ENCODE data around the gene OLFML2A. TPM values are rescaled to one million over a fixed set of nuclear protein-coding genes. Genes with fewer than 3 reads are reported as not detected.

OLFML2A gene
- total RNA-seq, 2 experiments from 2014 or later = 4.4 to 6.7 TPM

GRCh38 chr9:124858330-124859046 lies 81.6 kb downstream of the OLFML2A start:
- Histone ChIP-seq H3K27ac (ENCODE audit: low read depth, low read length, poor library complexity, severe bottlenecking) (no peak overlapping the region), H3K4me3 (ENCODE audit: low read depth, low read length, poor library complexity, severe bottlenecking) (peak overlapping the region; percentile 94), H3K9me3 (ENCODE audit: low read length) (no peaks in the 10 kb centered on the region), H4K20me1 (ENCODE audit: insufficient read depth, low read length) (peaks cover 25% of the 10 kb centered on the region), H3K4me2 (ENCODE audit: low read length) (peak overlapping the region; percentile 92), H3K9me2 (ENCODE audit: insufficient read depth, low read length) (no peaks in the 10 kb centered on the region), H3K79me2 (ENCODE audit: insufficient read depth, low read depth, low read length) (peaks cover 35% of the 10 kb centered on the region), H3K4me1 (ENCODE audit: insufficient read depth, low read length, poor library complexity, severe bottlenecking) (peaks cover 32% of the 10 kb centered on the region), H2AFZ (ENCODE audit: low read length) (no peak overlapping the region), H3K36me3 (ENCODE audit: insufficient read depth, low read length) (peaks cover 57% of the 10 kb centered on the region)
- no peak for DNase-seq (ENCODE audit: low spot score)
- POLR2A ChIA-PET = interaction anchor here (0.9 kb wide), 1 partner anchor 91 kb away, joined by 3 read pairs; no protein-coding TSS in a partner anchor
- BruUV-seq (replicated peaks) = no TSS peak
- CTCF ChIA-PET (ENCODE audit: unreplicated experiment) = no interaction called here
- TF ChIP-seq CTCF (conservative IDR thresholded peaks at IDR 0.05; ENCODE audit: low read length) (peak; percentile 40; the same call in 1 of the 2 replicates), EZH2phosphoT487 (IDR thresholded peaks at IDR 0.05; ENCODE audit: borderline replicate concordance, low read depth, low read length) (no peak)
- intact Hi-C loops (cut with micrococcal nuclease; ENCODE audit: unreplicated experiment) = loop anchor here (10.0 kb wide), 1 partner anchor 516 kb away; no protein-coding TSS in a partner anchor

GRCh38 chr9:124859803-124860581 lies 83.1 kb downstream of the OLFML2A start:
- DNase-seq (ENCODE audit: low spot score) = no peak
- H3K27ac ChIP-seq (ENCODE audit: low read depth, low read length, poor library complexity, severe bottlenecking) = no peak overlapping the region
- peak overlapping the region; percentile 92 for H3K4me2 ChIP-seq (ENCODE audit: low read length)
- no peaks in the 10 kb centered on the region for H3K9me2 ChIP-seq (ENCODE audit: insufficient read depth, low read length)
- POLR2A ChIA-PET = interaction anchor here (0.9 to 1.7 kb wide), 2 partner anchors 85 to 93 kb away, joined by 3 to 4 read pairs; no protein-coding TSS in a partner anchor
- no peak for TF ChIP-seq CTCF (conservative IDR thresholded peaks at IDR 0.05; ENCODE audit: low read length)
- TF ChIP-seq EZH2phosphoT487 (IDR thresholded peaks at IDR 0.05; ENCODE audit: borderline replicate concordance, low read depth, low read length) = no peak
- no peaks in the 10 kb centered on the region for H3K9me3 ChIP-seq (ENCODE audit: low read length)
- peaks cover 35% of the 10 kb centered on the region for H3K79me2 ChIP-seq (ENCODE audit: insufficient read depth, low read depth, low read length)
- no TSS peak for BruUV-seq (replicated peaks)
- CTCF ChIA-PET (ENCODE audit: unreplicated experiment) = no interaction called here
- H3K4me1 ChIP-seq (ENCODE audit: insufficient read depth, low read length, poor library complexity, severe bottlenecking) = peaks cover 35% of the 10 kb centered on the region
- H3K4me3 ChIP-seq (ENCODE audit: low read depth, low read length, poor library complexity, severe bottlenecking) = peak overlapping the region; percentile 94
- intact Hi-C loops (cut with micrococcal nuclease; ENCODE audit: unreplicated experiment) = loop anchor here (2.0 to 10.0 kb wide), 2 partner anchors 89 to 515 kb away; partner anchors contain the start of gene NR6A1
- peaks cover 57% of the 10 kb centered on the region for H3K36me3 ChIP-seq (ENCODE audit: insufficient read depth, low read length)
- peaks cover 25% of the 10 kb centered on the region for H4K20me1 ChIP-seq (ENCODE audit: insufficient read depth, low read length)
- no peak overlapping the region for H2AFZ ChIP-seq (ENCODE audit: low read length)

Data from OCI-LY7 (cell line).